HepG2 (cell line): ENCODE measurements around the gene BLOC1S1. TPM values are rescaled to one million over a fixed set of nuclear protein-coding genes. Genes with fewer than 3 reads are reported as not detected.

ENCODE experiments used
- CEBPB ChIP-seq: IDR thresholded peaks from 2 replicates; pipeline ENCODE4 v1.6.1; 2011; ENCODE audit warnings: low read depth, low read length, improper control_type of control experiment, borderline replicate concordance
- GTF3A ChIP-seq: sonication (generic); formaldehyde crosslinking; conservative IDR thresholded peaks from 2 replicates; pipeline ENCODE4 v1.4.0; 2020; ENCODE audit warnings: mild to moderate bottlenecking, missing genetic modification reagents
- HDAC1 ChIP-seq: sonication (generic); formaldehyde crosslinking; IDR thresholded peaks from 2 replicates; pipeline ENCODE4 v1.5.1; 2020; ENCODE audit warnings: mild to moderate bottlenecking, missing genetic modification reagents
- HMGXB3 ChIP-seq: sonication (generic); formaldehyde crosslinking; IDR thresholded peaks from 2 replicates; pipeline ENCODE4 v1.4.0; 2020; ENCODE audit warnings: missing genetic modification reagents, borderline replicate concordance
- HOXA5 ChIP-seq: sonication (generic); formaldehyde crosslinking; IDR thresholded peaks from 2 replicates; pipeline ENCODE4 v1.4.0; 2020; ENCODE audit warnings: missing genetic modification reagents
- IKZF4 ChIP-seq: sonication (generic); formaldehyde crosslinking; IDR thresholded peaks from 2 replicates; pipeline ENCODE4 v1.5.1; 2020; ENCODE audit warnings: borderline replicate concordance, mild to moderate bottlenecking, low read depth, missing genetic modification reagents; ENCODE audit errors: not compliant biosample characterization
- MEIS1 ChIP-seq: sonication (generic); formaldehyde crosslinking; IDR thresholded peaks from 2 replicates; pipeline ENCODE4 v1.9.0; 2021; ENCODE audit warnings: mild to moderate bottlenecking, missing genetic modification reagents, moderate library complexity, borderline replicate concordance
- PCBP1 ChIP-seq: fragments of 200-400 bp; formaldehyde crosslinking; IDR thresholded peaks from 2 replicates; pipeline ENCODE4 v1.6.1; 2017; ENCODE audit warnings: mild to moderate bottlenecking, low read depth, low read length, borderline replicate concordance
- PHF20 ChIP-seq: sonication (generic); formaldehyde crosslinking; IDR thresholded peaks from 2 replicates; pipeline ENCODE4 v1.5.0; 2020; ENCODE audit warnings: mild to moderate bottlenecking, missing genetic modification reagents
- PHF21A ChIP-seq: sonication (generic); formaldehyde crosslinking; IDR thresholded peaks from 2 replicates; pipeline ENCODE4 v1.5.0; 2020; ENCODE audit warnings: mild to moderate bottlenecking, missing genetic modification reagents
- PLSCR1 ChIP-seq: sonication (generic); formaldehyde crosslinking; IDR thresholded peaks from 2 replicates; pipeline ENCODE4 v1.5.0; 2020; ENCODE audit warnings: missing genetic modification reagents, mild to moderate bottlenecking, borderline replicate concordance
- REL ChIP-seq: sonication (generic); formaldehyde crosslinking; conservative IDR thresholded peaks from 2 replicates; pipeline ENCODE4 v1.8.0; 2022; ENCODE audit warnings: mild to moderate bottlenecking, missing genetic modification reagents, moderate library complexity
- SALL2 ChIP-seq: sonication (generic); formaldehyde crosslinking; IDR thresholded peaks from 2 replicates; pipeline ENCODE4 v1.8.1; 2023; ENCODE audit warnings: mild to moderate bottlenecking, missing genetic modification reagents, inconsistent platforms
- STAG1 ChIP-seq: sonication (generic); formaldehyde crosslinking; IDR thresholded peaks from 2 replicates; pipeline ENCODE4 v1.4.0; 2020; ENCODE audit warnings: missing genetic modification reagents
- XBP1 ChIP-seq: sonication (generic); formaldehyde crosslinking; IDR thresholded peaks from 2 replicates; pipeline ENCODE4 v1.5.0; 2020; ENCODE audit warnings: missing genetic modification reagents
- XRCC5 ChIP-seq: fragments of 200-400 bp; formaldehyde crosslinking; optimal IDR thresholded peaks from 2 replicates; pipeline ENCODE3; 2017; ENCODE audit warnings: mild to moderate bottlenecking, low read length
- ZBTB1 ChIP-seq: sonication (generic); formaldehyde crosslinking; IDR thresholded peaks from 2 replicates; pipeline ENCODE4 v1.4.0; 2020; ENCODE audit warnings: missing genetic modification reagents, borderline replicate concordance
- ZBTB46 ChIP-seq: sonication (generic); formaldehyde crosslinking; IDR thresholded peaks from 2 replicates; pipeline ENCODE4 v1.4.0; 2020; ENCODE audit warnings: mild to moderate bottlenecking, missing genetic modification reagents, borderline replicate concordance
- ZNF292 ChIP-seq: sonication (generic); formaldehyde crosslinking; IDR thresholded peaks from 2 replicates; pipeline ENCODE4 v1.8.1; 2022; ENCODE audit warnings: mild to moderate bottlenecking, low read depth, missing genetic modification reagents, borderline replicate concordance
- ZNF3 ChIP-seq: IDR thresholded peaks from 2 replicates; pipeline ENCODE4 v1.7.0; 2017; ENCODE audit warnings: inconsistent platforms
- ZNF441 ChIP-seq: sonication (generic); formaldehyde crosslinking; IDR thresholded peaks from 2 replicates; pipeline ENCODE4 v1.7.0; 2021; ENCODE audit warnings: missing genetic modification reagents, borderline replicate concordance
- ZNF747 ChIP-seq: sonication (generic); formaldehyde crosslinking; IDR thresholded peaks from 2 replicates; pipeline ENCODE4 v1.8.1; 2023; ENCODE audit warnings: missing genetic modification reagents, mild to moderate bottlenecking, borderline replicate concordance
- polyA plus RNA-seq, 8 experiments: library from polyadenylated mRNA; depleted of rRNA in 3 of 8; stranded (reverse) in 7 of 8; unstranded in 1 of 8; fragments of >200 nt; fragmentation: Illumina TruSeq in 4 of 8; extraction: Trizol in 4 of 8; gene quantifications; 2 replicates each; pipeline versions ENCODE4 v1.2.1 to v1.2.3, GENCODE V29; 2011 to 2016; ENCODE audit warnings: low read depth in 4 of 8, missing spikeins in 1 of 8, mixed read lengths in 1 of 8; ENCODE audit not compliant: insufficient read depth in 1 of 8
- total RNA-seq, 5 experiments: library from RNA; depleted of rRNA; stranded (reverse); fragments of >200 nt; fragmentation: Illumina TruSeq; extraction: Trizol; gene quantifications; 2 replicates each; pipeline ENCODE4 v1.2.3, GENCODE V29; 2016; ENCODE audit warnings: low read depth in 1 of 5

BLOC1S1 gene
- total and polyA plus RNA-seq, 2 of the 13 experiments (the other 11 are each of a cell fraction or from before 2014, with no cell fraction given), result 55.1 to 95.3 TPM

- TF ChIP-seq SALL2 (CRISPR knock-in tag) (peak; percentile 36; the same call in 1 of the 2 replicates), MEIS1 (CRISPR knock-in tag) (no peak), ZNF292 (CRISPR knock-in tag) (no peak), CEBPB (no peak), PHF20 (CRISPR knock-in tag) (peak; percentile 44; the same call in 1 of the 2 replicates), PHF21A (no peak), ZBTB46 (no peak), HMGXB3 (CRISPR knock-in tag) (no peak; the same call in 1 of the 2 replicates), ZNF3 (no peak), XRCC5 (no peak), XBP1 (CRISPR knock-in tag) (no peak), ZNF441 (peak; percentile 79; the same call in 1 of the 2 replicates), HOXA5 (CRISPR knock-in tag) (peak; percentile 62; the same call in 1 of the 2 replicates), REL (CRISPR knock-in tag) (peak; percentile 67; the same call in 1 of the 2 replicates), STAG1 (CRISPR knock-in tag) (no peak), ZNF747 (CRISPR knock-in tag) (no peak; the same call in 1 of the 2 replicates), ZBTB1 (no peak), HDAC1 (CRISPR knock-in tag) (peak; percentile 62; the same call in 1 of the 2 replicates), GTF3A (no peak), PCBP1 (no peak), PLSCR1 (CRISPR knock-in tag) (no peak), IKZF4 (no peak)
Observed at GRCh38 chr12:55728939-55729818, 13.3 kb downstream of the BLOC1S1 start, which contains the start of gene CD63 (continued).
